ENCODE data around the gene GNAQ.
A peak's percentile ranks its signal among the peaks of the same experiment; 100 is the strongest.
"Not testable (repeated sequence)": the region's sequence is repeated elsewhere in the genome, so short reads cannot be mapped to it uniquely, and the experiment has no call there.

The GNAQ gene

GRCh38 chr9:77866878-77867277 lies 164.7 kb downstream of the GNAQ start:
- DNase-seq: no peak

GRCh38 chr9:77865385-77866047 lies 166.1 kb downstream of the GNAQ start:
- no peak for DNase-seq

- peak; percentile 16 for DNase-seq
These were observed 167.3 kb downstream of the GNAQ start for GRCh38 chr9:77864211-77864889.

GRCh38 chr9:77863638-77864037 lies 168.0 kb downstream of the GNAQ start:
- DNase-seq: not testable (repeated sequence)

- not testable (repeated sequence) for DNase-seq
These were observed 170.7 kb downstream of the GNAQ start for GRCh38 chr9:77860953-77861352.

- no peak for DNase-seq
These were observed 173.9 kb downstream of the GNAQ start for GRCh38 chr9:77857513-77858259.

GRCh38 chr9:77856615-77857014 lies 175.0 kb downstream of the GNAQ start:
- DNase-seq: no peak

GRCh38 chr9:77854916-77855311 lies 176.7 kb downstream of the GNAQ start:
- no peak for DNase-seq

- no peak for DNase-seq
These were observed 177.2 kb downstream of the GNAQ start for GRCh38 chr9:77854258-77854915.

GRCh38 chr9:77853716-77854115 lies 177.9 kb downstream of the GNAQ start:
- DNase-seq: no peak

- DNase-seq: no peak
These were observed 179.6 kb downstream of the GNAQ start for GRCh38 chr9:77851882-77852595.

- DNase-seq: no peak
These were observed 182.7 kb downstream of the GNAQ start for GRCh38 chr9:77848897-77849296.

GRCh38 chr9:77848404-77848803 lies 183.2 kb downstream of the GNAQ start:
- DNase-seq: no peak

- no peak for DNase-seq
These were observed 184.0 kb downstream of the GNAQ start for GRCh38 chr9:77847626-77848025.

- DNase-seq: no peak
These were observed 184.5 kb downstream of the GNAQ start for GRCh38 chr9:77847059-77847499.

- no peak for DNase-seq
These were observed 187.2 kb downstream of the GNAQ start for GRCh38 chr9:77844415-77844814.

- no peak for DNase-seq
These were observed 187.8 kb downstream of the GNAQ start for GRCh38 chr9:77843871-77844155.

GRCh38 chr9:77843076-77843870 lies 188.3 kb downstream of the GNAQ start:
- no peak for DNase-seq

GRCh38 chr9:77841739-77842386 lies 189.7 kb downstream of the GNAQ start:
- DNase-seq: peak; percentile 23

- no peak for DNase-seq
These were observed 192.0 kb downstream of the GNAQ start for GRCh38 chr9:77839459-77840140.

- DNase-seq: no peak
These were observed 192.6 kb downstream of the GNAQ start for GRCh38 chr9:77838986-77839385.

Measured in CD4-positive, alpha-beta T cell treated with Interleukin-17A for 1 hour (primary cell).